ENCODE results near the gene NEDD4L. TPM values are rescaled to one million over a fixed set of nuclear protein-coding genes. Genes with fewer than 3 reads are reported as not detected.
A peak's percentile ranks its signal among the peaks of the same experiment; 100 is the strongest.
"Not testable (repeated sequence)": the region's sequence is repeated elsewhere in the genome, so short reads cannot be mapped to it uniquely, and the experiment has no call there.

Gene NEDD4L
- polyA plus RNA-seq, 1 of the 3 experiments (the other 2 are of a cell fraction): 13.2 TPM

DNA sequence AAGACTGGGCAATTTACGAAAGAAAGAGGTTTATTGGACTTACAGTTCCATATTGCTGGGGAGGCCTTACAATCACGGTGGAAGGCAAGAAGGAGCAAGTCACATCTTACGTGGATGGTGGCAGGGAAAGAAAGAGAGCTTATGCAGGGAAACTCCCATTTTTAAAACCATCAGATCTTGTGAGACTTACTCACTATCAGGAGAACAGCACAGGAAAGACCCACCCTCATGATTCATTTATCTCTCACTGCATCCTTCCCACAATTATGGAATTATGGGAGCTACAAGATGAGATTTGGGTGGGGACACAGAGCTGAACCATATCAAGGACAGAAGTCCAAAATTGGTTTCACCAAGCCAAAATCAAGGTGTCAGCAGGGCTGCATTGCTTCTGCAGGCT, 47.1 kb upstream of the NEDD4L start:
- H3K4me3 ChIP-seq (ENCODE audit: low read depth in 2 of 2, low read length in 1 of 2); H2AFZ ChIP-seq (ENCODE audit: low read depth); H3K9me2 ChIP-seq; H3K4me2 ChIP-seq; POLR2A ChIA-PET; H3F3A ChIP-seq (replicated peaks; ENCODE audit: insufficient read depth); DNase-seq; CTCF ChIA-PET; H3K27ac ChIP-seq (ENCODE audit: low read depth in 2 of 2, low read length in 1 of 2); H3K9ac ChIP-seq; H3K79me2 ChIP-seq (ENCODE audit: insufficient read depth); H3K36me3 ChIP-seq (replicated peaks in 1 of 2; ENCODE audit: control insufficient read depth in 1 of 2, insufficient read depth in 2 of 2, low read length in 1 of 2); H4K20me1 ChIP-seq (ENCODE audit: insufficient read depth); H3K4me1 ChIP-seq (ENCODE audit: control insufficient read depth in 1 of 2, insufficient read depth in 2 of 2, low read depth in 1 of 2, low read length in 1 of 2); H3K27me3 ChIP-seq (ENCODE audit: insufficient read depth); H3K9me3 ChIP-seq: not testable (repeated sequence)
- WGBS (ENCODE audit: low lambda C conversion rate): 83% methylated on average over 3 of the region's 3 CpGs

DNA sequence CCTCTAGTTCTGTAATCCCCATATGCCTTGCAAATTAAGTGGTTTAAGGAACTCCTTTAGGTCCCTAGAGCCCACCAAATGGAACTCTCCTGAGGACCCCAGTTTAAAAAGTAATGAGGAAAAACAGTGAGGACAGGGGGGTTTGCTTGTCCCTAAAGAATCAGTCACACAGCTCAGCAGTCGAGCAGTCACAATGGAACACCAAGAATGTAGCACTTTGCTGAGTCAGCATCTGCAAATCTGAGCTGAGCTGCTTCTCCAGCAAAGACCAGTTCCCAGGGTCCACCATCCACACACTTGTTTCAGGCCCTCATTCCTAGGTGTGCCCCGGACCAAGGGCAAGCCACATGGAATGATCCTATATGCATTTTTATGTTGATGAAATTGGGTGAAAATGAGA, 46.2 kb upstream of the NEDD4L start:
- H3K4me2 ChIP-seq: no peak overlapping the region

DNA sequence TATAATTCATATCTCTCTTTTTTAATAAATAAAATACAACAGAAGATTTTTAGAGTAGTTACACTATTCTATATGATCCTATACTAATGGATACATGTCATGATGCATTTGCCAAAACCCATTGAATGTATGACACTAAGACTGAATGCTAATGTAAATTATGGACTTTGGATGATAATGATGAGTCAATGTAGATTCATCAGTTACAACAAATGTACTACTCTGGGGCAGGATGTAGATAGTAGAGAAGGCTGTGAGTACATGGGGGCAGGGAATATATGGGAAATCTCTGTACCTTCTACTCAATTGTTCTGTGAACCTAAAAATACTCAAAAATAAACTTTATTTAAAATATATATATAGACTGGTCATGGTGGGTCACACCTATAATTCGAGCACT, 45.6 kb upstream of the NEDD4L start:
- TF ChIP-seq YY1 (IDR thresholded peaks at IDR 0.05; ENCODE audit: low read depth) (no peak), FOSL2 (IDR thresholded peaks at IDR 0.05; ENCODE audit: borderline replicate concordance, low read depth) (peak; percentile 23; the same call in 1 of the 2 replicates)
- TF ChIP-seq, protein P1, sequence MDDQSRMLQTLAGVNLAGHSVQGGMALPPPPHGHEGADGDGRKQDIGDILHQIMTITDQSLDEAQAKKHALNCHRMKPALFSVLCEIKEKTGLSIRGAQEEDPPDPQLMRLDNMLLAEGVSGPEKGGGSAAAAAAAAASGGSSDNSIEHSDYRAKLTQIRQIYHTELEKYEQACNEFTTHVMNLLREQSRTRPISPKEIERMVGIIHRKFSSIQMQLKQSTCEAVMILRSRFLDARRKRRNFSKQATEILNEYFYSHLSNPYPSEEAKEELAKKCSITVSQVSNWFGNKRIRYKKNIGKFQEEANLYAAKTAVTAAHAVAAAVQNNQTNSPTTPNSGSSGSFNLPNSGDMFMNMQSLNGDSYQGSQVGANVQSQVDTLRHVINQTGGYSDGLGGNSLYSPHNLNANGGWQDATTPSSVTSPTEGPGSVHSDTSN (IDR thresholded peaks at IDR 0.05): peak; percentile 31; the same call in 1 of the 2 replicates
- no peaks in the 10 kb centered on the region for H3F3A ChIP-seq (replicated peaks; ENCODE audit: insufficient read depth)
- H3K4me1 ChIP-seq (ENCODE audit: control insufficient read depth in 1 of 2, insufficient read depth in 2 of 2, low read depth in 1 of 2, low read length in 1 of 2): no peaks in the 10 kb centered on the region
- H3K27ac ChIP-seq (ENCODE audit: low read depth in 2 of 2, low read length in 1 of 2): no peak overlapping the region
- H3K9me3 ChIP-seq: no peaks in the 10 kb centered on the region
- H3K27me3 ChIP-seq (ENCODE audit: insufficient read depth): no peaks in the 10 kb centered on the region
- no peak overlapping the region for H3K4me2 ChIP-seq
- H4K20me1 ChIP-seq (ENCODE audit: insufficient read depth): no peaks in the 10 kb centered on the region
- H2AFZ ChIP-seq (ENCODE audit: low read depth): no peak overlapping the region
- no peak overlapping the region for H3K9ac ChIP-seq
- H3K36me3 ChIP-seq (replicated peaks in 1 of 2; ENCODE audit: control insufficient read depth in 1 of 2, insufficient read depth in 2 of 2, low read length in 1 of 2): no peaks in the 10 kb centered on the region
- ChIA-PET CTCF (no interaction called here), POLR2A (no interaction called here)
- WGBS (ENCODE audit: low lambda C conversion rate): 68% methylated on average over 1 of the region's 1 CpG
- H3K9me2 ChIP-seq: no peaks in the 10 kb centered on the region
- no peak for DNase-seq
- H3K79me2 ChIP-seq (ENCODE audit: insufficient read depth): no peaks in the 10 kb centered on the region
- no peak overlapping the region for H3K4me3 ChIP-seq (ENCODE audit: low read depth in 2 of 2, low read length in 1 of 2)

More for the DNA sequence above, 46.2 kb upstream of the NEDD4L start:
- Histone ChIP-seq H3K36me3 (replicated peaks in 1 of 2; ENCODE audit: control insufficient read depth in 1 of 2, insufficient read depth in 2 of 2, low read length in 1 of 2) (no peaks in the 10 kb centered on the region), H3K27ac (ENCODE audit: low read depth in 2 of 2, low read length in 1 of 2) (no peak overlapping the region), H3K9me3 (no peaks in the 10 kb centered on the region), H3K4me1 (ENCODE audit: control insufficient read depth in 1 of 2, insufficient read depth in 2 of 2, low read depth in 1 of 2, low read length in 1 of 2) (no peaks in the 10 kb centered on the region), H2AFZ (ENCODE audit: low read depth) (no peak overlapping the region), H3K79me2 (ENCODE audit: insufficient read depth) (no peaks in the 10 kb centered on the region), H3K27me3 (ENCODE audit: insufficient read depth) (no peaks in the 10 kb centered on the region), H3K4me3 (ENCODE audit: low read depth in 2 of 2, low read length in 1 of 2) (no peak overlapping the region), H3F3A (replicated peaks; ENCODE audit: insufficient read depth) (no peaks in the 10 kb centered on the region), H3K9me2 (no peaks in the 10 kb centered on the region), H4K20me1 (ENCODE audit: insufficient read depth) (no peaks in the 10 kb centered on the region), H3K9ac (no peak overlapping the region)
- no peak for TF ChIP-seq RCOR1 (IDR thresholded peaks at IDR 0.05; ENCODE audit: low read length)
- POLR2A ChIA-PET: no interaction called here
- no peak for DNase-seq
- WGBS (ENCODE audit: low lambda C conversion rate): 71% methylated on average over 2 of the region's 2 CpGs
- CTCF ChIA-PET: no interaction called here

DNA sequence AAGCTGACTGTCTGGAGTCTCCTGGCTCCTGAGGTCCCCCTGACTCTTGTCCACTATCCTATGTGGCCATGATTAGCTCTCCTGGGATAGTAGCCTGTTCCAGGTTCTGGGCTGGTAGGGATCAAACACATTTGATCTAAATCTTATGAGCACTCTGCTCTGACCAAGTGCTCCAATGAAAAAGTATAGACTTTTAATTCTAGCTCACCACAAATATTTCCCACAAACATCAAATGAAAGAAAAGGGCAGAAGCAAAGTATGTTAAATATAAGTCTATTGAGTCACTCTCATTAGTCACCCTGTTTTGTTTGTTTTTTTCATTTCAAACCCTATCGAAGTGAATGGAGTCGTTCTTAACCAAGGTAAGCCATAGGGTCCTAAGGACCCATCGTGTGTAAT, 39.7 kb upstream of the NEDD4L start:
- Histone ChIP-seq H3F3A (replicated peaks; ENCODE audit: insufficient read depth) (peaks cover 5% of the 10 kb centered on the region), H3K4me3 (ENCODE audit: low read depth in 2 of 2, low read length in 1 of 2) (no peak overlapping the region), H4K20me1 (ENCODE audit: insufficient read depth) (no peaks in the 10 kb centered on the region), H3K4me2 (peak overlapping the region; percentile 54; the same call in 1 of the 2 replicates), H3K4me1 (ENCODE audit: control insufficient read depth in 1 of 2, insufficient read depth in 2 of 2, low read depth in 1 of 2, low read length in 1 of 2) (0 out of 4 replicates have a peak, but pooled peaks cover 0 to 3% of the 10 kb centered on the region in 2 experiments), H3K36me3 (replicated peaks in 1 of 2; ENCODE audit: control insufficient read depth in 1 of 2, insufficient read depth in 2 of 2, low read length in 1 of 2) (no peaks in the 10 kb centered on the region), H3K27ac (ENCODE audit: low read depth in 2 of 2, low read length in 1 of 2) (peak overlapping the region in 1 of 2 experiments; percentile 50; a peak in 2 of 4 replicates), H3K9ac (no peak overlapping the region), H3K79me2 (ENCODE audit: insufficient read depth) (no peaks in the 10 kb centered on the region), H2AFZ (ENCODE audit: low read depth) (no peak overlapping the region), H3K9me3 (no peaks in the 10 kb centered on the region), H3K27me3 (ENCODE audit: insufficient read depth) (no peaks in the 10 kb centered on the region), H3K9me2 (no peaks in the 10 kb centered on the region)
- 43% methylated on average over 3 of the region's 3 CpGs for WGBS (ENCODE audit: low lambda C conversion rate)
- POLR2A ChIA-PET: no interaction called here
- TF ChIP-seq TAF1 (IDR thresholded peaks at IDR 0.05; ENCODE audit: borderline replicate concordance, low read depth, low read length): no peak
- TF ChIP-seq GABPA (IDR thresholded peaks at IDR 0.05; ENCODE audit: low read depth): no peak
- peak; percentile 67 for TF ChIP-seq FOSL2 (IDR thresholded peaks at IDR 0.05; ENCODE audit: borderline replicate concordance, low read depth)
- TF ChIP-seq JUND (IDR thresholded peaks at IDR 0.05): peak; percentile 35
- no peak for DNase-seq
- CTCF ChIA-PET: interaction anchor here (0.6 kb wide), 1 partner anchor 105 kb away, joined by 4 read pairs; no protein-coding TSS in a partner anchor

Measured in SK-N-SH (cell line).